Endothelial cell of hepatic sinusoid (primary cell): Measurements from ENCODE around the gene MBNL1.

Experiments used
- in situ Hi-C: cut with HindIII; loops from 2 replicates; pipeline ENCODE4 v1.10.0; 2017; ENCODE audit warnings: low sequenced_read_pairs

Gene MBNL1

DNA sequence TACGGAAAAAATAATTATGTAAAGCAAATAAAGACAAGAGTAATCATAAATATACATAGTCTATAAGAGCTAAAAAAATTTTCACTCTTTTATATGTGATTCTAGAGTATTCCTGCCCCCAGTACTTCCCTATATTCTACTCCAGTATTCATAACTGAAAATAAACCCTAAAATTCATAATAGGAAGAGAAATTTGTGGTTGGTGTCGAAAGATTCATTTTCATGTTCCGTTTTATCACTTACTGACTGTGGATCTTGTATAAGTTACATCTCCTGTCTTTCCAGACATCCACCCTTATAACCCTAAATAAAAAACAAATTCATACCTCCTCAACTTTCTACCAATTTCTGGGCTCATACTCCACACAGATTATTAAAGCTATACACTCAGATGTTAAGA is 16.0 kb upstream of the MBNL1 start:
- in situ Hi-C loops: no loop called here

DNA sequence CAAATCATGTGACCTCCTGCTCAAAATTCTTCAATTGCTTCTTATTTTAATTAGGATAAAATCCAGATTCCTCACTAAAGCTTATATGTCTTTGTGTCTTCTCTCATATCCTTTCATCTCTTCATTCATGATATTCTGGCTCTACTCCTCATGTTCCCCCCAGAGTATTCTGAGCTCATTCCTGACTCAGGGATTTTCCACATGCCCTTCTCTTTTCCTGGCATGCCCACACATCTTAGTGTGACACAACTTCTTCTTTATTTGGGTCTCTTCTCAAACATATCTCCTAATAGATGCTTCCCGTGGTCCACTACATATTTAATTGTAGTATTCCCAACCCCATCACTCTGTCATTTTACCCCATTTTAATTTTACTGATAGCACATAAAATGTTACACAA is 15.2 kb upstream of the MBNL1 start:
- in situ Hi-C loops: no loop called here

- in situ Hi-C loops: no loop called here
Observed at GRCh38 chr3:152254041-152254440, 14.7 kb upstream of the MBNL1 start.

DNA sequence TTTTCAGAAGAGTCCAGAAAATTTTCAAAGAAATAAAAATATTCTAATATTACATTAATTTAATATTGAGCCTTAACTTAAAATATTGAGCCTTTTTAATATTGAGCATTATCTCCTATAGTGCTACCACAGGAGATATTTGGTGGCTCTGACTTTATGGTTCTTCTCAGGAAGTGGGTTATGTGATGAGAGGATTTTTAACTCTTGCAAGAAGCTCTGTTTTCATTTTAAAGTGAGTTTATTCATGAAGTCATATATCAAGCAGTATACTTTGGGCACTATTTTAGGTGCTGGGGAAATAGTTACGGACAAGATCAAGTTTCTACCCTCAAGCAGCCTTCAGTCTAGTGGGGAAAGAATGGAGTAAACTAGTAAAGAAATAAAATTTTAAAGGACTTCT is 13.4 kb upstream of the MBNL1 start:
- in situ Hi-C loops: loop anchor here (5.0 kb wide), 1 partner anchor 63 kb away; no protein-coding TSS in a partner anchor

DNA sequence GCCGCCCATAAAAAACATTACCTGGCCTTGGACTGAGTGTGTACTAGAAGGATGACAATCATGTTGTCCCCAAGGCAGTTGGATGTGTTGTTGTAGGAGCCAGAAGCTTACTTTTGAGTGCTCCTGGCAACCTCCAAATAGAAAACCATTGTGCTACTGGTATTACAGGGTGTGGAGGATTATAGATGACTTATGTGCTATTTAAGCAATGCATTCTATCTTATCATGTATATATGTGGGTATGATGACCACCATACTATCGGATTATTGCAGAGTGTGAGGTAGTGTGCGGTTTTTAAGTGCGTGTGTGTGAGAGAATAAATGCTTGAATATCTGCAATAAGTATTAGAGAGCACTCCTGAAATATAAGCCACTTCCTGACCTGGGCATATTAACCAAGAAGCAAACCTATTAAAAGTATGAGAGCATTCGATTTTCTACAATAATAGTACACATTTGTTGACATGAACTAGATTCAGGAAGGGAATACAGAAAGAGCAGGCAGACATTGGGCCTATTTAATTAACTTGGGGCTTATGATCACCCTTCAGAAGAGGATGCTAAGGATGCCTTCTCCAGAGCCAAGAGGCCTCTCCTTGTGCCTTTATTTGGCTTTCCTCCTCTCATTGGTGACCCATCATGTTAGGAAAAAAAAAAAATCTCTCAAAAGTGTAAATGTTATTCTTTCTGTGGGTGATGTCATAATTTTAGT is 11.7 kb upstream of the MBNL1 start:
- in situ Hi-C loops: loop anchor here (5.0 kb wide), 1 partner anchor 65 kb away; no protein-coding TSS in a partner anchor

DNA sequence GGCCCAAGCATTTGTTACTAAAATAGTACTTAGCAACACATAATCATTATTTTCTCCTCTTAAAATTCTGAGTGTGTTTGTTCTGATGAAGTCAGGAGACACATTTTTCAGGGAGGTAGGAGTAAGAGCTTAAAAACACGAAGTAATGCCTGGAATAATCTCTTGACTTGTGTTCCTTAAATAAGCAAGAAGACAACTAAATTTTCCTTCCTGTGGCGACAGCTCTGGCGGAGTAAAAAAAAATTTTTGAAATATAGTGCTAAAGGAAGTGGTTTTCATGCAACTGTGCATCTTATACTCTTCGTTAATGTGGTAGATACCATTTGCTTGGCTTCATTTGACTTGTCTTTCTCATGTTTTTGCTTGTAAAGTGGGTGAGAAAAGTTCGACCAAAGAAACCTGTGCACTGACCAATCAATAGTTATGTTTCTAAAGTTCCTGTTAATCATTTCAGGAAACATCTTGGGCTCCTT is 11.1 kb upstream of the MBNL1 start:
- in situ Hi-C loops: loop anchor here (5.0 kb wide), 1 partner anchor 65 kb away; no protein-coding TSS in a partner anchor

- in situ Hi-C loops: loop anchor here (5.0 kb wide), 1 partner anchor 66 kb away; no protein-coding TSS in a partner anchor
Observed at GRCh38 chr3:152258448-152259393, 10.0 kb upstream of the MBNL1 start.

- in situ Hi-C loops: loop anchor here (5.0 kb wide), 1 partner anchor 67 kb away; no protein-coding TSS in a partner anchor
Observed at GRCh38 chr3:152259468-152259867, 9.3 kb upstream of the MBNL1 start.

DNA sequence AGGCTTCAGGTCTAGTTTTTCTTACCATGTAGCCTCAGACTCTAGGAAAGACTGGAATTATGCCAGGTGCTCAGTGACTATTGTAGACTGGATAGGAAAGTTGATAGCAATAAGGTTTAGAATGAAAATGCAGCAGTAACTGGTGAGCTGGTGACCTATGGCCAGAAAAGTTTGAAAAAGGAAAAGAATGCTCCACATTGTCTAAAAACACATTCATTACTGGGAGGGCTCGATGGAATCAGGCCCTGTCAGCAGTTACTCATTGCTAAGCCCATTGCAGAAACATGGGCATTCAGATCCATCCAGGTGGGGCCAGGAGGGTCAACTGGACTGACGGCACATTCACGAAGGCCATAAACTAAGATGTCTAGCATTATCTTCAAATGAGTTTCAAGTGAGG is 8.7 kb upstream of the MBNL1 start:
- in situ Hi-C loops: no loop called here

DNA sequence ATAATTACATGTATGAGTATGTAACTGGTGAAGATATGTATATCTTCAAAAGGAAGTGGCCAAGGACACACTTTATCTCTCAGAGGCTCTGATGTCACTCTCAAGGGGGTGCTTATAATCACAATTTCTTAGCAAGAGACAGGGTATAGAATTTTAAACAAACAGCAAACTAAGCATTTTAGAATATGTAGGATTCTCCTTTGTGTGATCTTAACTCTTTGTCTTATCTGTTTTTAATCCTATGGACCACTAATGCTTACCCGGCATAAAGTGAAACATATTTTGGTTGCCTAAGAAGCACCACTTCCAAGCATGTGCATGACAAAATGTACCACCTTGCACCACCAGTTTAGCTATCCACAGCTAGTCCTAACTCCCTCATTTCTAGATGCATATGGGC is 8.2 kb upstream of the MBNL1 start:
- in situ Hi-C loops: no loop called here

- in situ Hi-C loops: no loop called here
Observed at GRCh38 chr3:152261329-152261728, 7.4 kb upstream of the MBNL1 start.

- in situ Hi-C loops: no loop called here
Observed at GRCh38 chr3:152263711-152264110, 5.0 kb upstream of the MBNL1 start.

DNA sequence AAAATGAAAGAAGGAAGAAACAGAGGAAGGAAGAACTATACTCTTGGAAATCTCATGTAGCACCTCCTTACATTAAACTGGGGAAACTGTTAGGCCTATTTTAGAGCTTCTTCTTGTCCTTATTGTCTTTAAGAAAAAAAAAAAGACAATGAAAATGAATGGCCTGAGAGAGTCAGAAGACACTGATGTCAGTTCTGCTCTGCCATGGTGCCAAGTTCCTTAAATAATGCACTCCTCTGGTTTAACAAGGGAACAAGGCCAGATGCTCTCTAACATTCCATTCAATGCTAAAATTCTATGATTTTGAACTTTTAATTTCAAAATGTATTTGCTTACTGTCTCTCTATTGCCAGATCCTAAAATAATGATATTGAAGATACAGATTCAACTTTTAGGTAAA is 4.4 kb upstream of the MBNL1 start:
- in situ Hi-C loops: no loop called here

DNA sequence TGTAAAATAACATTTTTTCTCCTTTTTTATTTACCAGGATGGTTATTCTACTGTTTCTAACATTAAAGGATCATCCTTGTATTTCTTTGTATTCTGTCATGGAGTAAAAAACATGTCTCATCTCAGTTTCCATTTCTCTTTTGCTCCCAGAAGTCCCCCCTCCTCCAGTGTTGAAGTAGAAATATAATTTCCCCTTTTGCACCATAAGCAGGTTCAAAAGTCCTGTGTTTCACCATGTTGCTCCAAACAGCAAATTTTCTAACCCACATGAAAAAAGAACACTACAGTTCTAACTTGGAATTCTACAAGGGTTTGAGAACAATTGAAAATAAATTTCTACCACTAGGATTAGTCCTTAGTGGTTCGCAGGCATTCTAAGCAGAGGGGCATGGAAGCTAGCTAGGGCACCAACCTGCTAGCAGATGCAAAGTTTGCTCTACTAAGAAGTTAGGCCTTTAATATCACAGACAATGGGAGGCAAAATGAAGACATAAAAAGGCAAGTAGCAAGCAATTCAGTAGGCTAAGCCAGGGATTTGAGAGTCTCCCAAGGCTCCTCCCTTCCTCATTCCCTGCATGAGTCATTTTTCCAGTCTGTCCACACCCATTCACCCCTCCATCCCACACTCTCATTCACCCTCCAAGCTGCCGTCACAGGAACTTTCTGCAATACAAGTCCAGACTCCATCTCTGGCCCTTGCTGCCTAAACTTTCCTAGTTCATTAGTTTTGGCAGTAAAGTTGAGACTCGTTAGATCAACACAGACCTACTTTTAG is 2.3 kb upstream of the MBNL1 start:
- in situ Hi-C loops: no loop called here

- in situ Hi-C loops: no loop called here
Observed at GRCh38 chr3:152267831-152268554, 736 bp upstream of the MBNL1 start.

GRCh38 chr3:152269056-152269830 is 514 bp downstream of the MBNL1 start:
- in situ Hi-C loops: no loop called here

DNA sequence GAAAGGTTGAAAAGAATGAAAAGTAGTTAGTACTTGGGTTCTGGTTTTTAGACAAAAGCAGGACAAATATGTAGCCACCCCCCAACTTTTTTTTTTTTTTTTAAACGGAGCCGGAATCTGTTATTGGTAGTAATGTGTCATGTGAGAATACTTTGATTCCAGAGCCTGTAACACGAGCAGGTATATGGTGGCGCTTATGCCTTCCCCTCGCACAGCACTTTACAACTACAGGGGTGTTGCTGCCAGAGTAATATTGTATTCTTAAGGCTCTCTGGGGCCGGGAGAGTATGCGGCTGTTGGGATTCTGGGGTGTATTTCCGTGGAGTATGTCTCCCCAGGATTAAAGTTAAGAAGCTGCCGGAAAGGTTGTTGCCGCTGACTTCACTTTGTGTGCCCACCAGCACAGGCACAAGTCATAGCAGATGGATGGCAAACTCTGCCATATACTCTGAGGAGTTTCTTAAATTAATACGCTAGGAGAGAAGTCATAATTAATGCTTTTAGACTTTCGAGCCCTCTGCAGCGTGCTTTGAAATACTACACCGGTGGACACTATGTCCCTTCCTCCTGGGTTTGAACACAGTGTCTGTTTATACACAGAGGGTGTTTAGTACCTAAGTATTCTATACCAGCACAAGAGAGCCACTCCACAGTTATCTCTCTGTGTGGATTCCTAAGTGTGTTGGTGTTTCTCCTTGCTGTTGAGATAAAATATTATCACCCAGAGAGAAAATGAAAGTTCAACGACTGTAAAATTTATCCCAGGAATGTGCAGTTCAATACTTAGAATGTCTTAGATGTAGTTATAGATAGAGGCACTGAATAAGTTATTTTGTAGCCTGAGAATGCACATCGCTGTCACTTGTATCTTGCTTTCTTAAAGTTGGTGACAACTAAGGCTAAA is 1.4 kb downstream of the MBNL1 start:
- in situ Hi-C loops: no loop called here

- in situ Hi-C loops: no loop called here
Observed at GRCh38 chr3:152270937-152271336, 2.2 kb downstream of the MBNL1 start.
